ENCODE measurements around the gene PIGP.

GRCh38 chr21:37077403-37077802 is 4.5 kb upstream of the PIGP start:
- TF ChIP-seq CTCF (IDR thresholded peaks at IDR 0.05), result no peak
- no peak for TF ChIP-seq POLR2A (IDR thresholded peaks at IDR 0.05)

Measured in lower leg skin (tissue), 3 donors.